SK-N-SH (cell line): ENCODE data around the gene PHF21A. TPM values are rescaled to one million over a fixed set of nuclear protein-coding genes. Genes with fewer than 3 reads are reported as not detected.

ENCODE experiments used
- CTCF ChIA-PET: fragments of 300-600, 350-600 bp; formaldehyde crosslinking; extraction: SDS; loops from one replicate; lab custom pipeline; 2021; lab: Yijun Ruan, JAX
- POLR2A ChIA-PET: fragments of 350-600 bp; sonication (Branson Sonifier 250); formaldehyde crosslinking; extraction: SDS; loops from one replicate; lab custom pipeline; 2020; ENCODE audit warnings: antibody characterized with exemption, inconsistent platforms; lab: Yijun Ruan, JAX
- DNase-seq: peaks from one replicate; pipeline ENCODE4 v3.0.0; 2012
- H2AFZ ChIP-seq: fragments of 200-600 bp; sonication (generic); 2 replicates; pipeline ENCODE4 v1.8.1; 2016; ENCODE audit warnings: antibody characterized with exemption, mild to moderate bottlenecking, low read depth
- H3F3A ChIP-seq: fragments of 200-600 bp; sonication (generic); replicated peaks from 2 replicates; pipeline ENCODE3; 2016; ENCODE audit warnings: antibody characterized with exemption, mild to moderate bottlenecking; ENCODE audit not compliant: insufficient read depth
- H3K27ac ChIP-seq, 2 experiments: fragments of 200-500 bp in 1 of 2; fragments of 200-600 bp in 1 of 2; sonication (Bioruptor generic) in 1 of 2; sonication (generic), shearing (Covaris generic) in 1 of 2; 2 replicates each; pipeline versions ENCODE4 v1.5.1 to v1.6.1; 2014 to 2016; ENCODE audit warnings: low read depth in 2 of 2, inconsistent platforms in 1 of 2, low read length in 1 of 2, mild to moderate bottlenecking in 1 of 2, mixed read lengths in 1 of 2
- H3K27me3 ChIP-seq: fragments of 200-600 bp; sonication (generic), shearing (Covaris generic); 2 replicates; pipeline ENCODE4 v1.6.1; 2016; ENCODE audit warnings: mixed run types; ENCODE audit not compliant: insufficient read depth
- H3K36me3 ChIP-seq, 2 experiments: fragments of 200-500 bp in 1 of 2; fragments of 200-600 bp in 1 of 2; sonication (Bioruptor generic) in 1 of 2; sonication (generic) in 1 of 2; replicated peaks in 1 of 2; 2 replicates each; pipeline versions ENCODE3 to v1.5.1; 2014 to 2016; ENCODE audit warnings: low read length in 1 of 2, mild to moderate bottlenecking in 1 of 2; ENCODE audit not compliant: insufficient read depth in 2 of 2, control insufficient read depth in 1 of 2
- H3K4me1 ChIP-seq, 2 experiments: fragments of 200-500 bp in 1 of 2; fragments of 200-600 bp in 1 of 2; sonication (Bioruptor generic) in 1 of 2; sonication (generic), shearing (Covaris generic) in 1 of 2; 2 replicates each; pipeline versions ENCODE4 v1.5.1 to v1.6.1; 2014 to 2016; ENCODE audit warnings: low read depth in 1 of 2, low read length in 1 of 2, mixed run types in 1 of 2; ENCODE audit not compliant: insufficient read depth in 2 of 2, control insufficient read depth in 1 of 2
- H3K4me2 ChIP-seq: fragments of 200-600 bp; sonication (generic), shearing (Covaris generic); 2 replicates; pipeline ENCODE4 v1.6.1; 2017; ENCODE audit warnings: mixed run types
- H3K4me3 ChIP-seq, 2 experiments: fragments of 200-500 bp in 1 of 2; fragments of 200-600 bp in 1 of 2; sonication (Bioruptor generic) in 1 of 2; sonication (generic), shearing (Covaris generic) in 1 of 2; 2 replicates each; pipeline versions ENCODE4 v1.5.1 to v1.8.1; 2014 to 2016; ENCODE audit warnings: low read depth in 2 of 2, inconsistent platforms in 1 of 2, low read length in 1 of 2, mild to moderate bottlenecking in 1 of 2, mixed read lengths in 1 of 2, moderate library complexity in 1 of 2
- H3K79me2 ChIP-seq: fragments of 200-600 bp; sonication (generic); 2 replicates; pipeline ENCODE4 v1.8.1; 2017; ENCODE audit warnings: mild to moderate bottlenecking; ENCODE audit not compliant: insufficient read depth
- H3K9ac ChIP-seq: fragments of 200-600 bp; sonication (generic); 2 replicates; pipeline ENCODE4 v1.6.1; 2017; ENCODE audit warnings: mixed run types
- H3K9me2 ChIP-seq: fragments of 200-600 bp; sonication (generic); 2 replicates; pipeline ENCODE4 v1.6.1; 2017; ENCODE audit warnings: mixed run types
- H3K9me3 ChIP-seq: fragments of 200-600 bp; sonication (generic); 2 replicates; pipeline ENCODE4 v1.6.1; 2017; ENCODE audit warnings: mixed run types, mild to moderate bottlenecking, moderate library complexity
- H4K20me1 ChIP-seq: fragments of 200-600 bp; sonication (generic); 2 replicates; pipeline ENCODE4 v1.6.1; 2017; ENCODE audit warnings: mild to moderate bottlenecking, mixed run types; ENCODE audit not compliant: insufficient read depth
- CTCF ChIP-seq: fragments of 200-600 bp; sonication (generic); IDR thresholded peaks from 2 replicates; pipeline ENCODE4 v1.6.1; 2017; ENCODE audit warnings: antibody characterized with exemption, mild to moderate bottlenecking, moderate library complexity
- ELF1 ChIP-seq: IDR thresholded peaks from 2 replicates; pipeline ENCODE4 v1.4.0; 2012
- EZH2phosphoT487 ChIP-seq: fragments of 200-600 bp; sonication (generic); IDR thresholded peaks from 2 replicates; pipeline ENCODE4 v1.6.1; 2017; ENCODE audit warnings: low read depth, mixed run types, mild to moderate bottlenecking, antibody characterized with exemption, moderate library complexity, borderline replicate concordance
- FOXJ3 ChIP-seq: sonication (generic); formaldehyde crosslinking; IDR thresholded peaks from 2 replicates; pipeline ENCODE4 v1.5.1; 2020; ENCODE audit warnings: mild to moderate bottlenecking, missing genetic modification reagents
- FOXM1 ChIP-seq: IDR thresholded peaks from 2 replicates; pipeline ENCODE4 v1.4.0; 2012; ENCODE audit warnings: low read depth, mild to moderate bottlenecking
- IRF3 ChIP-seq: fragments of 150-350 bp; IDR thresholded peaks from 2 replicates; pipeline ENCODE4 v1.6.1; 2016; ENCODE audit warnings: mild to moderate bottlenecking, low read depth, low read length
- JUND ChIP-seq: IDR thresholded peaks from 2 replicates; pipeline ENCODE4 v1.4.0; 2012
- MEF2A ChIP-seq: IDR thresholded peaks from 2 replicates; pipeline ENCODE4 v1.4.0; 2012; ENCODE audit warnings: low read depth, borderline replicate concordance
- SIN3A ChIP-seq: IDR thresholded peaks from 2 replicates; pipeline ENCODE4 v1.6.1; 2012; ENCODE audit warnings: low read depth, mild to moderate bottlenecking, low read length, moderate library complexity, borderline replicate concordance
- SMC3 ChIP-seq: IDR thresholded peaks from 2 replicates; pipeline ENCODE4 v1.6.1; 2012; ENCODE audit warnings: low read depth, low read length, improper control_type of control experiment
- TAF1 ChIP-seq: IDR thresholded peaks from 2 replicates; pipeline ENCODE4 v1.6.1; 2012; ENCODE audit warnings: low read depth, mild to moderate bottlenecking, low read length, moderate library complexity, borderline replicate concordance
- TEAD4 ChIP-seq: IDR thresholded peaks from 2 replicates; pipeline ENCODE4 v1.4.0; 2012; ENCODE audit warnings: mild to moderate bottlenecking, borderline replicate concordance; ENCODE audit not compliant: insufficient read depth
- ZBTB33 ChIP-seq: IDR thresholded peaks from 2 replicates; pipeline ENCODE4 v1.4.0; 2012; ENCODE audit warnings: low read depth, borderline replicate concordance
- WGBS: methylation state at CpG from one replicate; pipeline ENCODE4 v1.1.6; 2017; ENCODE audit warnings: low lambda C conversion rate; 5-methylcytosine and 5-hydroxymethylcytosine counted together
- polyA plus RNA-seq, 3 experiments: library from polyadenylated mRNA; depleted of rRNA; stranded (reverse); fragments of >200 nt; gene quantifications; 2 replicates each; pipeline ENCODE4 v1.2.3, GENCODE V29; 2012

Gene PHF21A
- polyA plus RNA-seq, 1 of the 3 experiments (the other 2 are of a cell fraction), result 18.8 TPM

- Histone ChIP-seq H3F3A (peaks cover 7% of the 10 kb centered on the region), H2AFZ (no peak overlapping the region), H3K27me3 (no peaks in the 10 kb centered on the region), H3K4me1 (peaks cover 6 to 8% of the 10 kb centered on the region in 2 experiments; a peak in 3 of 4 replicates), H3K79me2 (no peaks in the 10 kb centered on the region), H3K4me3 (no peak overlapping the region), H3K27ac (no peak overlapping the region), H3K4me2 (no peak overlapping the region), H3K9me2 (no peaks in the 10 kb centered on the region), H3K36me3 (no peaks in the 10 kb centered on the region), H4K20me1 (no peaks in the 10 kb centered on the region), H3K9me3 (no peaks in the 10 kb centered on the region), H3K9ac (no peak overlapping the region)
- DNase-seq, result no peak
- POLR2A ChIA-PET, result no interaction called here
- 97% methylated on average over 3 of the region's 3 CpGs for WGBS
- CTCF ChIA-PET, result interaction anchor here (2.9 kb wide), 1 partner anchor 114 kb away, joined by 13 read pairs; no protein-coding TSS in a partner anchor
- TF ChIP-seq JUND (no peak), TAF1 (no peak), IRF3 (no peak), ZBTB33 (no peak), FOXM1 (no peak), SIN3A (no peak), MEF2A (no peak), EZH2phosphoT487 (no peak), SMC3 (no peak), CTCF (no peak), FOXJ3 (CRISPR knock-in tag) (no peak), TEAD4 (no peak), ELF1 (no peak)
Measured at GRCh38 chr11:46125284-46125683, 4.0 kb upstream of the PHF21A start.
